HL-60 (cell line): ENCODE measurements around the gene EEF1AKMT2.

Experiments
- CTCF ChIP-seq: IDR thresholded peaks from one replicate; pipeline ENCODE4 v1.5.1; 2011; ENCODE audit warnings: low read length, control low read depth, inconsistent platforms; ENCODE audit not compliant: insufficient read depth
- REST ChIP-seq: IDR thresholded peaks from 2 replicates; pipeline ENCODE4 v1.6.1; 2012; ENCODE audit warnings: low read depth; ENCODE audit not compliant: insufficient replicate concordance
- SPI1 ChIP-seq: IDR thresholded peaks from 2 replicates; pipeline ENCODE4 v1.6.1; 2012; ENCODE audit warnings: low read depth, mild to moderate bottlenecking, borderline replicate concordance

- TF ChIP-seq CTCF = no peak
- TF ChIP-seq REST = no peak
- no peak for TF ChIP-seq SPI1
Measured at GRCh38 chr10:124744102-124745050, 47.3 kb downstream of the EEF1AKMT2 start, which contains the start of gene FAM53B.
